HG03354 (cell line): ENCODE data around the gene GIPC2.
A peak's percentile ranks its signal among the peaks of the same experiment; 100 is the strongest.

ENCODE experiments used
- ATAC-seq: cut with Tn5 transposase; IDR thresholded peaks from one replicate; pipeline ENCODE4 v1.9.1; 2021; ENCODE audit warnings: mild to moderate bottlenecking; ENCODE audit not compliant: unreplicated experiment, poor library complexity, severe bottlenecking

The GIPC2 gene

GRCh38 chr1:78177708-78178270 is 132.0 kb downstream of the GIPC2 start:
- ATAC-seq = no peak

- ATAC-seq = no peak
These were observed 133.1 kb downstream of the GIPC2 start for GRCh38 chr1:78178816-78179215.

- peak; percentile 82 for ATAC-seq
These were observed 138.8 kb downstream of the GIPC2 start for GRCh38 chr1:78184460-78185072.
